PFSK-1 (cell line): ENCODE results near the gene JAM2.

ENCODE experiments used
- FOXP2 ChIP-seq: optimal IDR thresholded peaks from 2 replicates; pipeline ENCODE3; 2011; ENCODE audit warnings: borderline replicate concordance, control low read depth, inconsistent platforms; ENCODE audit not compliant: insufficient read depth; ENCODE audit errors: extremely low read length, extremely low read depth
- POLR2AphosphoS5 ChIP-seq: IDR thresholded peaks from 2 replicates; pipeline ENCODE4 v1.6.1; 2012; ENCODE audit warnings: low read depth, mild to moderate bottlenecking, control low read depth, low read length, moderate library complexity
- SIN3A ChIP-seq: IDR thresholded peaks from 2 replicates; pipeline ENCODE4 v1.6.1; 2012; ENCODE audit warnings: mild to moderate bottlenecking, low read length, moderate library complexity, borderline replicate concordance; ENCODE audit not compliant: insufficient read depth
- TAF1 ChIP-seq: IDR thresholded peaks from 2 replicates; pipeline ENCODE4 v1.6.1; 2012; ENCODE audit warnings: low read length, control low read depth, borderline replicate concordance; ENCODE audit not compliant: insufficient read depth
- TF ChIP-seq, protein P1 (sequence below), 2 experiments: IDR thresholded peaks; 2 replicates each; pipeline versions ENCODE4 v1.6.1 to v1.8.0; 2011 to 2012; ENCODE audit warnings: low read depth in 2 of 2, low read length in 2 of 2, control low read depth in 1 of 2, inconsistent platforms in 1 of 2, mild to moderate bottlenecking in 1 of 2, moderate library complexity in 1 of 2; ENCODE audit not compliant: insufficient read depth in 1 of 2

The JAM2 gene

DNA sequence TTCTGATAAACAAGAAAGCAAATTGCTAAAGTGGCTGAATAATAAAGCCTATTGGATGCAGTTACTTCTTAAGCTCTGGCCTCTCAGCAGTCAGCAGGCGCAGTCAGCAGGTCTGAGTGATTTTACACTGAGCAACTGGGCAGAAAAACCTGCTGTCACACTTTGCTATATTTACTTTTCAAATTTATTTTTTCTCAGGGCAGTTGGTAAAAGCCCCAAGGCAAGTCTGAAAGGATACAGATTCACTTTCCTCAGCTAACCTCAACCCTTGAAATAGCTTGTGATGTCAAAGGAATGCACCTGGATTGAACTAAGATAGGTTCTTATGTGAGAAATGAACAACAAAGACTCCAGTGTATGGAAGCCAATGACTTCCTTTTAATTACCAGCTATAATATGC lies 61.7 kb downstream of the JAM2 start:
- TF ChIP-seq TAF1 (no peak), SIN3A (no peak), FOXP2 (no peak), POLR2AphosphoS5 (no peak)
- TF ChIP-seq, protein P1, sequence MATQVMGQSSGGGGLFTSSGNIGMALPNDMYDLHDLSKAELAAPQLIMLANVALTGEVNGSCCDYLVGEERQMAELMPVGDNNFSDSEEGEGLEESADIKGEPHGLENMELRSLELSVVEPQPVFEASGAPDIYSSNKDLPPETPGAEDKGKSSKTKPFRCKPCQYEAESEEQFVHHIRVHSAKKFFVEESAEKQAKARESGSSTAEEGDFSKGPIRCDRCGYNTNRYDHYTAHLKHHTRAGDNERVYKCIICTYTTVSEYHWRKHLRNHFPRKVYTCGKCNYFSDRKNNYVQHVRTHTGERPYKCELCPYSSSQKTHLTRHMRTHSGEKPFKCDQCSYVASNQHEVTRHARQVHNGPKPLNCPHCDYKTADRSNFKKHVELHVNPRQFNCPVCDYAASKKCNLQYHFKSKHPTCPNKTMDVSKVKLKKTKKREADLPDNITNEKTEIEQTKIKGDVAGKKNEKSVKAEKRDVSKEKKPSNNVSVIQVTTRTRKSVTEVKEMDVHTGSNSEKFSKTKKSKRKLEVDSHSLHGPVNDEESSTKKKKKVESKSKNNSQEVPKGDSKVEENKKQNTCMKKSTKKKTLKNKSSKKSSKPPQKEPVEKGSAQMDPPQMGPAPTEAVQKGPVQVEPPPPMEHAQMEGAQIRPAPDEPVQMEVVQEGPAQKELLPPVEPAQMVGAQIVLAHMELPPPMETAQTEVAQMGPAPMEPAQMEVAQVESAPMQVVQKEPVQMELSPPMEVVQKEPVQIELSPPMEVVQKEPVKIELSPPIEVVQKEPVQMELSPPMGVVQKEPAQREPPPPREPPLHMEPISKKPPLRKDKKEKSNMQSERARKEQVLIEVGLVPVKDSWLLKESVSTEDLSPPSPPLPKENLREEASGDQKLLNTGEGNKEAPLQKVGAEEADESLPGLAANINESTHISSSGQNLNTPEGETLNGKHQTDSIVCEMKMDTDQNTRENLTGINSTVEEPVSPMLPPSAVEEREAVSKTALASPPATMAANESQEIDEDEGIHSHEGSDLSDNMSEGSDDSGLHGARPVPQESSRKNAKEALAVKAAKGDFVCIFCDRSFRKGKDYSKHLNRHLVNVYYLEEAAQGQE (IDR thresholded peaks at IDR 0.05; ENCODE audit: insufficient read depth in 1 of 2, low read depth in 2 of 2, low read length in 2 of 2), result no peak

DNA sequence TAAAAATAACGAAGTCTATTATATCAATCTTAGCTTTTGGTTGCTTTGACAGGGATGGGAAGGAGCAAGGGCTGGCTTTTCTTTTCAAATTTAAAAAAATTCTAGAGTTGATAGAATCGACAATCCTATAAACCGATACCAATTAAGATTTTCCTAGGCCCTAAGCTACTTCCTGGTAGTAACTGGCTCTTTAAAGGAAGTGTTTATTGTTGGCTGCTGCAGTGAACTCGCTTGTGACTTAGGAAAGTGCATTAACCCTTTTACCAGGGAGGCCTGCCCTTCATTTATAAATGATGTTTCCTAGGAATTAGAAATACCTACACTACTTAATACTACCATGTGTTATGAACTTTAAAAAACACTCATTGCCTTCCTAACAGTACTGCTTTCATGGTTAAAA lies 62.5 kb downstream of the JAM2 start:
- TF ChIP-seq FOXP2 (no peak), TAF1 (no peak), SIN3A (no peak), POLR2AphosphoS5 (no peak)
- TF ChIP-seq, protein P1 (IDR thresholded peaks at IDR 0.05; ENCODE audit: insufficient read depth in 1 of 2, low read depth in 2 of 2, low read length in 2 of 2), result no peak

DNA sequence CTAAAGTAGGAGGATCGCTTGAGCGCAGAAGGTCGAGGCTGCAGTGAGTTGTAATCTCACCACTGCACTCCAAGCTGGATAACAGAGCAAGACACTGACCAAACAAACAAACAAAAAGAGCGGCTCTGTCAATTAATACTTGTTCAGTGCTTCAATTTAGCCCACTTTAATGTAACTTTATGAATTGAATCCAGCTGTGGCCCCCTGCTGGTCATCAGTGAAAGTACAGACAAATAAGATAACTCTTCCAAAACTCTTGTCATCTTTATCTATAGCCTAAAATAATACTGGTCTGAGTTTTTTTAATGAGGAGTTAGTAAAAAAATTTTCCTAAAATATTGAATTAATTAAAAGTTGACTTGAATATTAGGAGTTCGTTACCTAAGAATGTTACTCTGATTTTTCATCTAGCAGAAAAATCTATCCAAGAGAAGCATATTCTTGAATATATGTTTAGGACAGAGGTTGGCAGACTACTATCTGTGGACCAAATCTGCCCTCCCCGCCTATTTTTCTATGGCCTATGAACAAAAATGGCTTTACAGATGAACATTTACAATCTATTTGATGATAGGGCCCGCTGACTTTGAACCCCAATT lies 69.5 kb downstream of the JAM2 start:
- no peak for TF ChIP-seq FOXP2
- TF ChIP-seq, protein P1 (IDR thresholded peaks at IDR 0.05; ENCODE audit: insufficient read depth in 1 of 2, low read depth in 2 of 2, low read length in 2 of 2), result no peak
- TF ChIP-seq SIN3A, result no peak
- TF ChIP-seq TAF1, result no peak
- TF ChIP-seq POLR2AphosphoS5, result no peak

DNA sequence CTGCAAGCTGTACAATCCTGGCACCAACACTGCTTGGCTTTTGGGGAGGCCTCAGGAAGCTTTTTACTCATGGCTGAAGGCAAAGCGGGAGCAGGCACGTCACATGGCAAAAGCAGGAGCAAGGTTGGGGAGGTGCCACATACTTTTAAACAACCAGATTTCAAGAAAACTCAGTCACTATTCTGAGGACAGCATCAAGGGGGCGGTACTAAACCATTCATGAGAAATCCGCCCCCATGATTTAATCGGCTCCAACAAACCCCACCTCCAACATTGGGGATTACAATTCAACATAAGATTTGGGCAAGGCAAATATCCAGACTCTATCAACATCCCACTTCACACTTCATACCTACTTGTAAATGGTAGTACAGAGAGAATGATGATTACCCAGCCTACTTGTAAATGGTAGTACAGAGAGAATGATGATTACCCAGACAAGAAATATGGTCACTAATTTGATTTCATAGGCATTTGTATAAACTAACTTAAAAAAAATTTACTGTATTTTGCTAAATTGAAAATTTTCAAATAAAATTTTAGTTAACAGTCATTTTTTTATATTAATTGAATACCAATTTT lies 70.7 kb downstream of the JAM2 start:
- TF ChIP-seq, protein P1 (IDR thresholded peaks at IDR 0.05; ENCODE audit: insufficient read depth in 1 of 2, low read depth in 2 of 2, low read length in 2 of 2), result no peak
- TF ChIP-seq FOXP2, result no peak
- TF ChIP-seq TAF1, result no peak
- TF ChIP-seq POLR2AphosphoS5, result no peak
- no peak for TF ChIP-seq SIN3A

DNA sequence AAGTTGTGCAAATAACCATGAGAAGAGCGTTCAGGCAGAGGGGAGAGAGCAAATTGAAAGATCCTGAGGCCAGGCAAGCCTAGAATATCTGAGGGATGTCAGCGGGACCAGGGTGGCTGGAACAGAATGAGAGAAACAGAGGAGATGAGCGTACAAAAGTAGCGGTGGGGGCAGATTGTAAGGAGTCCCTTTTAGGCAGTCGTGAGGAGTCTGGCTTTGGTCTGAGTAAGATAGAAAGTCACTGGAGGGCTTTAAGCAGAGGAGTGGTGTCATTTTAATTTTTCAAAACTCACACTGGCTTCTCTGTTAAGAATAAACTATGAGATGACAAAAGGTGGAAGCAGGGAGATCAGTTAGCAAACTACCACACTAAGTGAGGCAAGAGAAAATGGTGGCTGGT lies 71.5 kb downstream of the JAM2 start:
- TF ChIP-seq SIN3A (no peak), FOXP2 (no peak), TAF1 (no peak), POLR2AphosphoS5 (no peak)
- TF ChIP-seq, protein P1 (IDR thresholded peaks at IDR 0.05; ENCODE audit: insufficient read depth in 1 of 2, low read depth in 2 of 2, low read length in 2 of 2), result no peak
